GM12875 (cell line): ENCODE results near the gene RAX2.

Source experiments
- H3K4me3 ChIP-seq: one replicate; pipeline ENCODE4 v1.5.1; 2011; ENCODE audit warnings: low read depth, low read length, control low read depth
- TF ChIP-seq, protein P1 (sequence below): IDR thresholded peaks from 2 replicates; pipeline ENCODE4 v1.5.1; 2011; ENCODE audit warnings: low read depth, mild to moderate bottlenecking, control low read depth, inconsistent platforms, low read length, moderate library complexity, borderline replicate concordance; ENCODE audit not compliant: insufficient read depth

The RAX2 gene

DNA sequence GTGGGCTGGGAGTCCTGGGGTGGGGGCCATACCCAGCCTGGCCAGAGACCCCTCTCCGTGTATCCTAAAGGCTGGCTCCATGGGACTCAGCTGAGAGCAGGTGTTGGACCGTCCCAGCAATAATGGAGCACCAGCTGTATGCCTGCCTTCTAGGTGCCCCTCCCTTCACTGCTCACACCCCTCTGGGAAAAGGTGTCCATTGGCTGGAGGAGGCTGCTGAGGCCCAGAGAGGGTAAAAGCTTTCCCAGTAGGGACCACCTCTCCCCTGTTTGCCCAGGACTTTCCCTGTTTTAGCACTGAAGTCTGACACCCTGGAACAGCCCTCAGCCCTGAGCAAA, 3.3 kb upstream of the RAX2 start:
- TF ChIP-seq, protein P1, sequence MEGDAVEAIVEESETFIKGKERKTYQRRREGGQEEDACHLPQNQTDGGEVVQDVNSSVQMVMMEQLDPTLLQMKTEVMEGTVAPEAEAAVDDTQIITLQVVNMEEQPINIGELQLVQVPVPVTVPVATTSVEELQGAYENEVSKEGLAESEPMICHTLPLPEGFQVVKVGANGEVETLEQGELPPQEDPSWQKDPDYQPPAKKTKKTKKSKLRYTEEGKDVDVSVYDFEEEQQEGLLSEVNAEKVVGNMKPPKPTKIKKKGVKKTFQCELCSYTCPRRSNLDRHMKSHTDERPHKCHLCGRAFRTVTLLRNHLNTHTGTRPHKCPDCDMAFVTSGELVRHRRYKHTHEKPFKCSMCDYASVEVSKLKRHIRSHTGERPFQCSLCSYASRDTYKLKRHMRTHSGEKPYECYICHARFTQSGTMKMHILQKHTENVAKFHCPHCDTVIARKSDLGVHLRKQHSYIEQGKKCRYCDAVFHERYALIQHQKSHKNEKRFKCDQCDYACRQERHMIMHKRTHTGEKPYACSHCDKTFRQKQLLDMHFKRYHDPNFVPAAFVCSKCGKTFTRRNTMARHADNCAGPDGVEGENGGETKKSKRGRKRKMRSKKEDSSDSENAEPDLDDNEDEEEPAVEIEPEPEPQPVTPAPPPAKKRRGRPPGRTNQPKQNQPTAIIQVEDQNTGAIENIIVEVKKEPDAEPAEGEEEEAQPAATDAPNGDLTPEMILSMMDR = no peak
- H3K4me3 ChIP-seq = no peak overlapping the region

DNA sequence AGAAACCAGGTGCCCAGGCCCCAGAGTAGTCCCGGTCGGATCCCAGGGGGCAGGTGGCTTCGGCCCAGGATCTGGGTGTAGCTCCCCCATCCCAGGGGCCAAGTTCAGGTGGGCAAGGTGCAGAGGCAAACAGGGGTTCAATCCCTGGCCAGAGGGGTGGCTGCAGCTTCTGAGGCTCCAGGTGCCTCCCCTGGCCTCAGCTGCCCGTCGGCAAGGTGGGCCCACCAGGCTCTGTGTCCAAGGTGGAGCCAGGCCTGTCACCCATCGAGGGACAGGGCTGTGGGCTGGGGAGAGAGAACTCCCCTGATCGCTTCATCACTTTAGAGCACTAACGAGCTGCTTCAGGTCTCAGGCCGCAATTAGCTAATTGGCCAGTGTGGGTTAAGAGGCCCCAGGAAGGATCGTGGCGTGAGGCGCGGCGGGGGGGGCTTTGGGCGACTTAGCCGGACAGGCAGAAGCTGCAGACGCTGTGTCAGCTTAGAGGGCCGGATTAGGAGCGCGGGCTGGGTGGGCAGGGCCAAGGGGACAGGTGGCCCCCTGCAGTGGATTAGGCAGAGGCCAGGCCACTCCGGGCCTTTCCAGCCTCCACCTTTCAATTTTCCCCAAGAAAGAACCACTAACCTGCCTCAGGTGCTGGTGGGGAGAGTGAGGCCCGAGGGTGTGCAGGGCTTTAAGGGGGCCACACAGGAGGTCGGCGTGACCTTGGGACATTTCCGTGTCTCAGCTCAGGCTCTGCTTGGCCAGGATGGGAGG, 2.8 kb upstream of the RAX2 start:
- no peak overlapping the region for H3K4me3 ChIP-seq
- TF ChIP-seq, protein P1 = no peak

DNA sequence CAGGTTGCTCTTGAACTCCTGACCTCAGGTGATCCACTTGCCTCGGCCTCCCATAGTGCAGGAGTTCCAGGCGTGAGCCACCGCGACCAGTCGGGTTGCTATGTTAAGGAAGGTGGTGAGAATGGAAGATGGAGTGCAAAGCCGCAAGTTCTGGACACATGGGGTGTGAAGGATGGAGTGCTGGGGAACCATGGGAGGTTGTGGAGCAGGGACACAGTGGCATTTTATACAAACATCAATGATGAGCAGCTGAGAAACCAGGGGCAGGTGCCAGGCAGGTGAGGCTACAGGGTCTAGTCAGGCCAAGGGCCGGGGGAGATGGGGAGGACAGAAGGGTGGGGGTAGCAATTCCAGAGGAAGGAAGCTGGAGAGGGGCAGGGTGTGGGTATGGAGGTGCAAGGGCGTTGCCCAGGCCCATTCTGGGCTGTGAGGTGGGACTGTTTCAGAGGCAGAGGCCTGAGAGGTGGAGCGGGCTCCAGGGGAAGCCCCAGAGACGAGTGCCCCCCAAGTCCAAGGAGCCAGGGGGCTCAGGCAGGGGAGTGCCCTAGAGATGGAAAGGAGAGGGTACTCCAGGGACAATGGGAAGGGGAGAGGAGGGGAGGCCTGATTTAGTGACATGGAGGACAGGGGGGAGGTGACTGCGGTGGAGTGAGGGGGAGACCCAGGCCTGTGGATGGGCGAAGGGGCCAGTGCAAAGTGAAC, 1.9 kb upstream of the RAX2 start:
- H3K4me3 ChIP-seq = no peak overlapping the region
- TF ChIP-seq, protein P1 = no peak

DNA sequence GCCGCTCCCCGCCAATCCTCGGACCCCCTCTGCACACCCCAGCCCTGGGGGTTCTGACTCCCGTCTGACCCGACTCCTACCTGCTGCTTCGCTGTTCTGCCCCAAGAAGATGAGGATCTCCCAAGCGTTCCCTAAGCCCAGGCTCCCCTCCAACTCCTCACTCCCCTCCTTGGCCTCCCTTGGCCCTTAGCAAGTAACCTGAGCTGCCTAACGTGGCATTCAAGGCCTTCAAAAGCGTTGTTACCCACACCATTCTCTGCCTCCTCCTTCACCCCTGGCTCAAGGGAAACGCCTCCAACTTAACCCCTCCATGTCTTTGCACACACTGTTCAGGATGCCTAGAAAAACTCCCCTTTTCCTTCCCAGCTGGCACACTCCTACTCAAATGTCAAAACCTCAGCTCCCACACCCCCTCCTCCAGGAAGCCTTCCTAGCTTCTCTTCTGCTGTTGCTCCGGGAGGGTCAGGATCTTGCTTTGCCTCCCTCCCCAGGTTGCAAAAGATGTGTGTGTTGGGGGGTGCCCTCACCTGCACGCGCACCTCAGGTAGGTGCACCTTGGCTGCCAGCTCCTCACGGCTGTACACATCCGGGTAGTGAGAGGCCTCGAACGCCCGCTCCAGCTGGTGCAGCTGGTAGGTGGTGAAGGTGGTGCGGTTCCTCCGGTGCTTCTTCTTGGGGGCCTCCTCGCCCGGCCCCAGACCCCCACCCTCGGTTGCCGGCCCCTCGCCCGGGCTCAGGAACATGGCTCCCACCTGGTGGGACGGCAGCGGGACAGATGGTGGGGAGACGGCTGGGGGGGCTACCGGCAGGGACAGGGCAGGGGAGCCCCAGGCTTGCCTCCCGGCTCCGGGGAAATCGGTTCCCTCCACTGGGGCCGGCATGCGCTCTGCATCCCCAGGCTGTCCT, 775 bp downstream of the RAX2 start:
- TF ChIP-seq, protein P1 = no peak
- no peak overlapping the region for H3K4me3 ChIP-seq

DNA sequence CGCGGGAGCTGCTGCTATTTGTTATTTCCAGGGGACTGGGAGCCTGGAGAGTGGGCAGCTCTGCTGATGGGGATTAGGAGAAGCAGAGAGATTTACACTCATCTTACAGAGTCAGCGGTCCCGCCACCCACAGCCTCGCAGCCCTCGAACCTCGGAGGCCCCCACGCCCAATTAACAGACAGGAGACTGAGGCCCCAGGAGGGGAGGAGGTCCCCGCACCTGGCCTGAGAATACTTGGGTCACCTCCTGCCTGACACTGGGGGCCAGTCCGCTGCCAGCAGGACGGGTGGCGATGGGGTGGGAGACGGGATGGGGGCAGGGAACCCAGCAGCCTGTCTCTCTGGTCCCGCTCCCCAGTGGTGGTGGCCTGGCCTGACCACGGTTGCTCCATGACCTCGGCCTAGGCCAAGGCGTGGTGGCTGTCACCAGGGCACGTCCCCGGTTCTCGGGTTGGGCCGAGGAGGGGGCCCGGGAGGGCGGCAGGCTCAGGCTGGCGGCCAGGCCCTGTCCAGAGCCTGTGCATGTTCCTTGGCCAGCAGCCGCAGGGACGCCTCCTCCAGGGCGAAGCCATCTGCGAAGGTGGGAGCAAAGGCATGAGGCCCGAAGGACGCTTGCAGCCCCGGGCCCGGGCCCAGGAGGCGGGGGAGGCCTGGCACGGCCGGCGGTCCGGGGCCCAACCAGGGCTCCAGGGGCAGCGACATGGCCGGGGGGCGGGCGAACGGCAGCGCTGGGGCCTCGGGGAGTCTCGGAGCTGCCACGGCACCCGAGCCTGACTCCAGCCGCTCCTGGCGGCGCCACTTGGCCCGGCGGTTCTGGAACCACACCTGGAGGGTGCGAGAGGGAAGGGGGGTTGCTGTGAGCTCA, 1.7 kb downstream of the RAX2 start:
- TF ChIP-seq, protein P1 = no peak
- H3K4me3 ChIP-seq = no peak overlapping the region

DNA sequence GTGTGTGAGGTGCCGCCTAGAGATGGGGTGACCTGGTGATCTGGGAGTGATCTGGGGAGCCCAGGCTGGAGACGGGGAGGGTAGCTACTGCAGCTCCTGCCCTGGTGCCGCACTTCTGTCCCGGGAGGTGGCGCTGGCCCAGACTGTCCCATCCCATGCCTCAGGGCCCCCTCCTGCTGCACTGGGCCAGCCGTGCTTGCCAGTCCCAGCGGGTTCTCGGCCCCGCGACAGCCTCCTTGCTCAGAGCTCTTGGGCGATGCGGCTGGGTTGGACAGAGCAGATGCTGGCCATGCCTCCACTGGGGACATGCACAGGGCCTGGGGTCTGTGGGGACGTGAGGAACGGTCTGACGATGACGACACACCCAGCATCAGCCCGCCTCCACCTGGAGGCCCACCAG, 2.5 kb downstream of the RAX2 start:
- TF ChIP-seq, protein P1 = no peak

More for the DNA sequence above, 2.5 kb downstream of the RAX2 start:
- no peak overlapping the region for H3K4me3 ChIP-seq
